Astrocyte (in vitro differentiated cells and primary cell): ENCODE measurements around the gene SPATA32. TPM values are rescaled to one million over a fixed set of nuclear protein-coding genes. Genes with fewer than 3 reads are reported as not detected.

Experiments
- DNase-seq: peaks from one replicate; pipeline ENCODE4 v3.0.0-alpha.2; 2010; ENCODE audit warnings: low read depth
- FAIRE-seq: peaks from 2 replicates; lab custom pipeline; 2011; peaks lifted over from hg19 to GRCh38; lab: Jason Lieb, UNC
- H2AFZ ChIP-seq: 2 replicates; pipeline ENCODE4 v1.6.0; 2012; ENCODE audit warnings: low read depth, low read length, inconsistent platforms
- H3K27ac ChIP-seq: 2 replicates; pipeline ENCODE4 v1.5.1; 2011; ENCODE audit warnings: low read depth, low read length, inconsistent platforms
- H3K27me3 ChIP-seq: 2 replicates; pipeline ENCODE4 v1.6.0; 2011; ENCODE audit warnings: low read length, inconsistent platforms; ENCODE audit not compliant: insufficient read depth
- H3K36me3 ChIP-seq: 2 replicates; pipeline ENCODE4 v1.5.1; 2011; ENCODE audit warnings: low read length, inconsistent platforms; ENCODE audit not compliant: insufficient read depth
- H3K4me1 ChIP-seq: 2 replicates; pipeline ENCODE4 v1.5.1; 2011; ENCODE audit warnings: low read length, inconsistent platforms; ENCODE audit not compliant: insufficient read depth
- H3K4me2 ChIP-seq: 2 replicates; pipeline ENCODE4 v1.6.0; 2012; ENCODE audit warnings: low read length, inconsistent platforms
- H3K4me3 ChIP-seq: 2 replicates; pipeline ENCODE4 v1.5.1; 2011; ENCODE audit warnings: low read depth, mild to moderate bottlenecking, low read length, inconsistent platforms; ENCODE audit not compliant: insufficient read depth
- H3K79me2 ChIP-seq: 2 replicates; pipeline ENCODE4 v1.6.0; 2012; ENCODE audit warnings: mild to moderate bottlenecking, low read length, inconsistent platforms; ENCODE audit not compliant: insufficient read depth
- H3K9ac ChIP-seq: 2 replicates; pipeline ENCODE4 v1.6.0; 2012; ENCODE audit warnings: mild to moderate bottlenecking, low read length, inconsistent platforms
- H3K9me3 ChIP-seq: 2 replicates; pipeline ENCODE4 v1.5.1; 2012; ENCODE audit warnings: low read depth, mild to moderate bottlenecking, low read length, inconsistent platforms; ENCODE audit not compliant: insufficient read depth
- H4K20me1 ChIP-seq: 2 replicates; pipeline ENCODE4 v1.6.0; 2012; ENCODE audit warnings: low read length, inconsistent platforms; ENCODE audit not compliant: insufficient read depth
- H3K27ac Mint-ChIP-seq: one replicate; pipeline ENCODE4 v1.8.0; 2021; ENCODE audit warnings: mild to moderate bottlenecking, mixed read lengths; ENCODE audit not compliant: unreplicated experiment
- H3K27me3 Mint-ChIP-seq: one replicate; pipeline ENCODE4 v1.8.0; 2021; ENCODE audit warnings: low read depth, mixed read lengths; ENCODE audit not compliant: unreplicated experiment
- H3K36me3 Mint-ChIP-seq: one replicate; pipeline ENCODE4 v1.8.0; 2021; ENCODE audit warnings: low read depth, mixed read lengths; ENCODE audit not compliant: unreplicated experiment
- H3K4me1 Mint-ChIP-seq: one replicate; pipeline ENCODE4 v1.8.0; 2021; ENCODE audit warnings: low read depth, mixed read lengths; ENCODE audit not compliant: unreplicated experiment
- H3K4me3 Mint-ChIP-seq: one replicate; pipeline ENCODE4 v1.8.0; 2021; ENCODE audit warnings: mild to moderate bottlenecking, moderate library complexity, mixed read lengths; ENCODE audit not compliant: unreplicated experiment
- H3K9me3 Mint-ChIP-seq: one replicate; pipeline ENCODE4 v1.8.0; 2021; ENCODE audit warnings: mild to moderate bottlenecking, mixed read lengths; ENCODE audit not compliant: unreplicated experiment
- CTCF ChIP-seq: IDR thresholded peaks from 2 replicates; pipeline ENCODE4 v1.5.1; 2011; ENCODE audit warnings: low read depth, mild to moderate bottlenecking, inconsistent platforms, low read length, moderate library complexity; ENCODE audit not compliant: insufficient read depth
- EZH2 ChIP-seq: IDR thresholded peaks from 2 replicates; pipeline ENCODE4 v1.6.1; 2012; ENCODE audit warnings: mild to moderate bottlenecking, low read length, inconsistent platforms; ENCODE audit not compliant: insufficient read depth
- total RNA-seq: library from RNA; stranded (reverse); gene quantifications from 2 replicates; pipeline ENCODE4 v1.2.1, GENCODE V29; 2021

The SPATA32 gene
- total RNA-seq, 1 donor from 2014 or later, result not detected

GRCh38 chr17:45227926-45228762 lies 33.8 kb downstream of the SPATA32 start:
- H3K9me3 ChIP-seq, result no peaks in the 10 kb centered on the region
- no peaks in the 10 kb centered on the region for H3K79me2 ChIP-seq
- H2AFZ ChIP-seq, result peak overlapping the region; percentile 9
- FAIRE-seq (no peak), DNase-seq (no peak)
- H3K27ac ChIP-seq, result no peak overlapping the region
- no peak overlapping the region for H3K4me3 Mint-ChIP-seq
- peaks cover 12% of the 10 kb centered on the region for H3K4me1 Mint-ChIP-seq
- H3K4me1 ChIP-seq, result peaks cover 17% of the 10 kb centered on the region
- no peaks in the 10 kb centered on the region for H3K36me3 Mint-ChIP-seq
- no peaks in the 10 kb centered on the region for H3K9me3 Mint-ChIP-seq
- peaks cover 12% of the 10 kb centered on the region for H3K27me3 Mint-ChIP-seq
- H4K20me1 ChIP-seq, result no peaks in the 10 kb centered on the region
- peak overlapping the region; percentile 52 for H3K4me2 ChIP-seq
- TF ChIP-seq EZH2 (no peak), CTCF (no peak)
- no peak overlapping the region for H3K4me3 ChIP-seq
- H3K27ac Mint-ChIP-seq, result peak overlapping the region; percentile 62
- H3K9ac ChIP-seq, result peak overlapping the region; percentile 24
- H3K36me3 ChIP-seq, result no peaks in the 10 kb centered on the region
- H3K27me3 ChIP-seq, result peaks cover 2% of the 10 kb centered on the region

GRCh38 chr17:45227101-45227925 lies 34.6 kb downstream of the SPATA32 start:
- Mint-ChIP-seq H3K27ac (peak overlapping the region; percentile 72), H3K4me3 (no peak overlapping the region), H3K36me3 (no peaks in the 10 kb centered on the region), H3K4me1 (peaks cover 12% of the 10 kb centered on the region), H3K9me3 (no peaks in the 10 kb centered on the region), H3K27me3 (peaks cover 12% of the 10 kb centered on the region)
- FAIRE-seq (no peak), DNase-seq (no peak)
- Histone ChIP-seq H3K4me2 (no peak overlapping the region), H3K27ac (no peak overlapping the region), H3K79me2 (no peaks in the 10 kb centered on the region), H3K4me3 (no peak overlapping the region), H3K4me1 (peaks cover 17% of the 10 kb centered on the region), H3K9ac (no peak overlapping the region), H2AFZ (no peak overlapping the region), H3K36me3 (no peaks in the 10 kb centered on the region), H4K20me1 (no peaks in the 10 kb centered on the region), H3K27me3 (peaks cover 11% of the 10 kb centered on the region), H3K9me3 (no peaks in the 10 kb centered on the region)
- TF ChIP-seq CTCF (no peak), EZH2 (no peak)
